Neuronal stem cell (in vitro differentiated cells): Measurements from ENCODE around the gene SHROOM3.

ENCODE experiments used
- DNase-seq: peaks from one replicate; pipeline ENCODE4 v3.0.0-alpha.2; 2013; ENCODE audit warnings: low spot score
- H2AFZ ChIP-seq: one replicate; pipeline ENCODE4 v1.6.1; 2013; ENCODE audit warnings: mild to moderate bottlenecking, low read length, inconsistent platforms
- H2AK5ac ChIP-seq: 2 replicates; pipeline ENCODE4 v1.6.1; 2013; ENCODE audit warnings: low read depth, mild to moderate bottlenecking, inconsistent platforms, low read length, moderate library complexity, mixed read lengths
- H2BK120ac ChIP-seq: 2 replicates; pipeline ENCODE4 v1.6.1; 2013; ENCODE audit warnings: low read depth, mild to moderate bottlenecking, inconsistent platforms, low read length, moderate library complexity, mixed read lengths
- H2BK12ac ChIP-seq: one replicate; pipeline ENCODE4 v1.6.1; 2013; ENCODE audit warnings: low read length, inconsistent platforms
- H2BK15ac ChIP-seq: 2 replicates; pipeline ENCODE4 v1.6.1; 2013; ENCODE audit warnings: mild to moderate bottlenecking, low read length, inconsistent platforms, mixed read lengths
- H2BK5ac ChIP-seq: one replicate; pipeline ENCODE4 v1.6.1; 2013; ENCODE audit warnings: inconsistent platforms, mild to moderate bottlenecking, low read length, moderate library complexity
- H3K14ac ChIP-seq: one replicate; pipeline ENCODE4 v1.6.1; 2013; ENCODE audit warnings: low read length, inconsistent platforms
- H3K18ac ChIP-seq: 2 replicates; pipeline ENCODE4 v1.6.1; 2013; ENCODE audit warnings: low read length, inconsistent platforms
- H3K23ac ChIP-seq: 2 replicates; pipeline ENCODE4 v1.6.1; 2013; ENCODE audit warnings: low read depth, mild to moderate bottlenecking, mixed read lengths, low read length, inconsistent platforms; ENCODE audit not compliant: poor library complexity
- H3K27ac ChIP-seq: replicated peaks from 3 replicates; pipeline ENCODE4 v1.5.1; 2013; ENCODE audit warnings: low read length, inconsistent platforms
- H3K27me3 ChIP-seq, 3 experiments: 2 replicates each; pipeline ENCODE4 v1.6.1; 2013; ENCODE audit warnings: low read length in 3 of 3, mild to moderate bottlenecking in 2 of 3, inconsistent platforms in 1 of 3, low read depth in 1 of 3, mixed read lengths in 1 of 3, moderate library complexity in 1 of 3; ENCODE audit not compliant: control insufficient read depth in 3 of 3, insufficient read depth in 3 of 3
- H3K36me3 ChIP-seq, 2 donors: replicated peaks in 1 of 2; 2 replicates each; pipeline ENCODE4 v1.6.1; 2013; ENCODE audit warnings: low read length in 2 of 2; ENCODE audit not compliant: control insufficient read depth in 2 of 2, insufficient read depth in 2 of 2
- H3K4ac ChIP-seq: 2 replicates; pipeline ENCODE4 v1.6.1; 2013; ENCODE audit warnings: inconsistent platforms, mild to moderate bottlenecking, low read length, moderate library complexity
- H3K4me1 ChIP-seq, 2 donors: 1 replicate in 1 of 2; 2 replicates in 1 of 2; pipeline ENCODE4 v1.6.1; 2013; ENCODE audit warnings: low read length in 2 of 2, low read depth in 1 of 2; ENCODE audit not compliant: control insufficient read depth in 2 of 2, insufficient read depth in 1 of 2
- H3K4me2 ChIP-seq: one replicate; pipeline ENCODE4 v1.6.1; 2013; ENCODE audit warnings: mild to moderate bottlenecking, low read length, inconsistent platforms; ENCODE audit not compliant: insufficient read depth, poor library complexity, severe bottlenecking
- H3K4me3 ChIP-seq, 2 donors: 2 replicates each; pipeline ENCODE4 v1.5.1; 2013; ENCODE audit warnings: low read length in 2 of 2, mild to moderate bottlenecking in 2 of 2, inconsistent platforms in 1 of 2, moderate library complexity in 1 of 2
- H3K79me1 ChIP-seq: one replicate; pipeline ENCODE4 v1.6.1; 2013; ENCODE audit warnings: low read depth, mild to moderate bottlenecking, inconsistent platforms, low read length, moderate library complexity
- H3K9ac ChIP-seq: one replicate; pipeline ENCODE4 v1.6.1; 2013; ENCODE audit warnings: mild to moderate bottlenecking, low read depth, low read length, inconsistent platforms; ENCODE audit not compliant: poor library complexity
- H3K9me3 ChIP-seq, 2 donors: replicated peaks in 1 of 2; 2 replicates each; pipeline versions ENCODE3 to v1.6.1; 2013; ENCODE audit warnings: low read length in 2 of 2, mild to moderate bottlenecking in 2 of 2, inconsistent platforms in 1 of 2, low read depth in 1 of 2, mixed read lengths in 1 of 2, moderate library complexity in 1 of 2; ENCODE audit not compliant: control insufficient read depth in 2 of 2, insufficient read depth in 1 of 2
- H4K8ac ChIP-seq: one replicate; pipeline ENCODE4 v1.6.1; 2013; ENCODE audit warnings: low read depth, mild to moderate bottlenecking, inconsistent platforms, low read length, moderate library complexity
- H4K91ac ChIP-seq: one replicate; pipeline ENCODE4 v1.6.1; 2013; ENCODE audit warnings: low read length, low read depth, mild to moderate bottlenecking, inconsistent platforms; ENCODE audit not compliant: poor library complexity
- WGBS, 2 donors: extraction: QIAGEN DNeasy Blood & Tissue Kit; methylation state at CpG; one replicate each; pipeline ENCODE4 v1.1.7; 2013; ENCODE audit warnings: missing lambda C conversion rate in 2 of 2, mixed read lengths in 1 of 2; ENCODE audit not compliant: insufficient read length in 2 of 2, insufficient replicate concordance in 1 of 2; ENCODE audit errors: extremely low coverage in 2 of 2; 5-methylcytosine and 5-hydroxymethylcytosine counted together

The SHROOM3 gene

DNA sequence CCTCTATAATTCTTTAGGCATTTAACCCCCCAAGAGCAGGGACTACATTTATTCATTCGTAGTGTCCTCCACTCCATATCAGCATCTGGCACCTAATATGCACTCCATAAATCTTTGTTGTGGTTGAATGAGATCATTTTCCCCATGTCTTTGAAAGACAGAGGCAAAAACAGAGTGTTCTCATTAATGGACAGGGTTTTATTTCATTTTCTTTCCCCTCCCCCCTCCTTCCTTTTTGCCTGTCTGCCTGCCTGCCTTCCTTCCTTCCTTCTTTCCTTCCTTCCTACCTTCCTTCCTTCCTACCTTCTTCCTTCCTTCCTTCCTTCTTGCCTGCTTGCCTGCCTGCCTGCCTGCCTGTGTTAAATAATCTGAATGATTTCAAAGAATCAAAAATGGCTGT is 83.2 kb downstream of the SHROOM3 start:
- Histone ChIP-seq H2BK5ac (no peak overlapping the region), H3K27me3 (no peaks in the 10 kb centered on the region), H2AFZ (no peak overlapping the region), H2BK15ac (no peak overlapping the region), H4K91ac (no peak overlapping the region), H3K9me3 (peaks cover 2 to 21% of the 10 kb centered on the region in 2 donors), H3K36me3 (peaks cover 5 to 26% of the 10 kb centered on the region in 2 donors), H2AK5ac (no peak overlapping the region), H4K8ac (no peak overlapping the region), H3K9ac (no peak overlapping the region), H2BK12ac (no peak overlapping the region), H3K27ac (no peak overlapping the region), H3K4ac (no peak overlapping the region), H3K18ac (no peak overlapping the region), H3K14ac (no peak overlapping the region), H3K4me3 (no peak overlapping the region), H3K23ac (no peak overlapping the region), H3K4me1 (peaks cover 2% of the 10 kb centered on the region in 2 donors), H3K79me1 (no peaks in the 10 kb centered on the region), H3K4me2 (no peak overlapping the region), H2BK120ac (no peak overlapping the region)
- no peak for DNase-seq
- no CpG with 5 or more reads among the region's 1 CpG for WGBS, 2 donors

DNA sequence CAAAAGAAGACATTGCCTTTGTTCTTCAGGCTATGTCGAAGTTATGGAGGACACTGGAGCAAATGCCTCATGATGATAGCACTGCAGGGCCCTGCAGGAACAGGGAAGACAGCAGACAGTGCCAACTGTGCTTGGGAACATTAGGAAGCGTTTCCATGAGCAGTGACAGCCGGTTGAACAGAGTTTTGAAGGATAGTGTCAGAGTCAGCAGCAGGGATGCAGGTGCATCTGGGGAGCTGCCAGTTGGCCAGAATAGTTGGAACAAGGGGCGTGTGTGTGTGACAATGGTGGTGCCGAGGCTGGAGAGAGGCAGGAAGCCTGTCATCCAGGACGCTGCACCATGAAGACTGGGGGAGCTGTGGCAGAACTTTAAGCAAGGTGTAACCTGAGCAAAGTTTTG is 88.6 kb downstream of the SHROOM3 start:
- H3K18ac ChIP-seq = peak overlapping the region; percentile 32
- H2BK12ac ChIP-seq = no peak overlapping the region
- H2AK5ac ChIP-seq = no peak overlapping the region
- no peaks in the 10 kb centered on the region for H3K27me3 ChIP-seq
- H3K27ac ChIP-seq = no peak overlapping the region
- H3K9ac ChIP-seq = no peak overlapping the region
- no CpG with 5 or more reads among the region's 6 CpGs for WGBS, 2 donors
- H3K4ac ChIP-seq = no peak overlapping the region
- H3K23ac ChIP-seq = no peak overlapping the region
- no peak overlapping the region for H3K14ac ChIP-seq
- no peak overlapping the region for H2AFZ ChIP-seq
- no peak overlapping the region for H2BK5ac ChIP-seq
- no peak overlapping the region for H3K4me2 ChIP-seq
- no peak overlapping the region for H4K8ac ChIP-seq
- no peak overlapping the region for H2BK120ac ChIP-seq
- peaks cover 5% of the 10 kb centered on the region for H3K79me1 ChIP-seq
- H3K9me3 ChIP-seq = peaks cover 2 to 7% of the 10 kb centered on the region in 2 donors
- no peak overlapping the region for H4K91ac ChIP-seq
- H3K36me3 ChIP-seq = peaks cover 5 to 26% of the 10 kb centered on the region in 2 donors
- no peak for DNase-seq
- H3K4me3 ChIP-seq = no peak overlapping the region
- H3K4me1 ChIP-seq = peaks cover 2 to 3% of the 10 kb centered on the region in 2 donors
- no peak overlapping the region for H2BK15ac ChIP-seq

DNA sequence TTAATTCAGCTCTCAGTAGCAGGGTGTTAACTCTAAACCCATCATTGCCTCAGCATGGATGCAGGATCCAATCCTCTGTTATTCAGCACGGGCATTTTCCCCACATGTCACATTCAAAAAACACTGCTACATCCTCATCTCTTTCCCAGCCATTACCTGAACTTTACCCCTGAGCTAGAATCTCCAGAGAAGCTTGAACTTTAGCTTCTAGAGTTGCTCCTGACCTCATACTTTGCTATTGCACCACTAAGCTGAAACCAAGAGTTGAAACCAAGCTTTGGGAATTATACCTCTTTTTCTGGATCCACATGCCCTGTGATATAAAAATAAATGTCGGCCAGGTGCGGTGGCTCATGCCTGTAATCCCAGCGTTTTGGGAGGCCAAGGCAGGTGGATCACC is 90.7 kb downstream of the SHROOM3 start:
- Histone ChIP-seq H3K4ac (no peak overlapping the region), H3K27ac (no peak overlapping the region), H2BK120ac (no peak overlapping the region), H4K91ac (no peak overlapping the region), H3K4me3 (no peak overlapping the region), H3K27me3 (no peaks in the 10 kb centered on the region), H3K4me1 (peaks cover 0 to 3% of the 10 kb centered on the region in 2 donors), H3K9me3 (peaks cover 1 to 5% of the 10 kb centered on the region in 2 donors), H2BK12ac (no peak overlapping the region), H3K4me2 (no peak overlapping the region), H2AFZ (no peak overlapping the region), H2AK5ac (no peak overlapping the region), H3K36me3 (peaks cover 1 to 17% of the 10 kb centered on the region in 2 donors), H3K18ac (no peak overlapping the region), H3K23ac (no peak overlapping the region), H3K79me1 (peaks cover 5% of the 10 kb centered on the region), H2BK5ac (no peak overlapping the region), H3K9ac (no peak overlapping the region), H2BK15ac (no peak overlapping the region), H4K8ac (no peak overlapping the region), H3K14ac (no peak overlapping the region)
- DNase-seq = no peak
- no CpG with 5 or more reads among the region's 4 CpGs for WGBS, 2 donors

DNA sequence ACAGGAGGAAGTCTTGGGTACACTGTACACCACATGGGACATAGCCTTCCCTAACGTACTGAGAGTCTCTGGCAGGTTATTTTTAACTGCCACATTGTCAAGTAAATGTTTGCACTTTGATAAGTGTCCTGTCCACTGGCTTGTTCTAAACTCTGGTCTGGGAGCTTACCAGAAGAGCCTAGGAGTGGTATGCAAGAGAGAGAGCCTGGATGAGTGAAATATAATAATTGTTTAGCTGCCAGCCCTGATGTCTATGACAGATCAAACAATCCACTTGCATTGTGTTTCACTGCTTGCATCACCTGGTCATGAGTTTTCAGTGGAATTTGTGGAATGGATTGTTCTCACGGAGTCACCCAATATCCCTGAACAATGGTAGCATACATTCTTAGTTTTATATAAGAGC is 91.6 kb downstream of the SHROOM3 start:
- Histone ChIP-seq H3K27me3 (no peaks in the 10 kb centered on the region), H3K4me1 (peaks cover 0 to 3% of the 10 kb centered on the region in 2 donors), H3K27ac (no peak overlapping the region), H4K8ac (no peak overlapping the region), H2BK15ac (no peak overlapping the region), H2BK12ac (no peak overlapping the region), H3K36me3 (peaks cover 0 to 24% of the 10 kb centered on the region in 2 donors), H2BK5ac (no peak overlapping the region), H3K23ac (no peak overlapping the region), H3K9me3 (peaks cover 0 to 3% of the 10 kb centered on the region in 2 donors), H3K9ac (no peak overlapping the region), H3K4ac (no peak overlapping the region), H3K18ac (no peak overlapping the region), H3K14ac (no peak overlapping the region), H2BK120ac (no peak overlapping the region), H3K79me1 (peaks cover 5% of the 10 kb centered on the region), H3K4me3 (no peak overlapping the region), H2AK5ac (no peak overlapping the region), H2AFZ (no peak overlapping the region), H4K91ac (no peak overlapping the region), H3K4me2 (no peak overlapping the region)
- no CpG with 5 or more reads among the region's 2 CpGs for WGBS, 2 donors
- DNase-seq = no peak
